ENCODE results near the gene DECR2.

The DECR2 gene

GRCh38 chr16:369866-370436 is 31.7 kb upstream of the DECR2 start:
- peak overlapping the region; percentile 5; the same call in 1 of the 2 replicates for H3K27ac ChIP-seq
- TF ChIP-seq CTCF (conservative IDR thresholded peaks at IDR 0.05): no peak
- TF ChIP-seq ZFX (IDR thresholded peaks at IDR 0.05): no peak

- H3K27ac ChIP-seq: peak within 1 kb of the TSS; percentile 21; the same call in 1 of the 2 replicates
- no peak for TF ChIP-seq CTCF (conservative IDR thresholded peaks at IDR 0.05)
- no peak for TF ChIP-seq ZFX (IDR thresholded peaks at IDR 0.05)
These were observed 31.2 kb upstream of the DECR2 start, which contains the start of gene MRPL28 for GRCh38 chr16:370443-370842. Gene MRPL28 (minus strand): TSS chr16:370538. CDS start chr16:370218, 320 bp downstream.

- TF ChIP-seq ZFX (IDR thresholded peaks at IDR 0.05) (no peak), CTCF (conservative IDR thresholded peaks at IDR 0.05) (no peak)
These were observed 30.6 kb upstream of the DECR2 start for GRCh38 chr16:370979-371514.

GRCh38 chr16:371515-372301 is 30.0 kb upstream of the DECR2 start:
- TF ChIP-seq CTCF (conservative IDR thresholded peaks at IDR 0.05) (no peak), ZFX (IDR thresholded peaks at IDR 0.05) (no peak)
- no peak overlapping the region; the same call in 1 of the 2 replicates for H3K27ac ChIP-seq

More at GRCh38 chr16:370979-371514, 30.6 kb upstream of the DECR2 start:
- H3K27ac ChIP-seq: peak overlapping the region; percentile 21; the same call in 1 of the 2 replicates

- no peak for TF ChIP-seq ZFX (IDR thresholded peaks at IDR 0.05)
- no peak for TF ChIP-seq CTCF (conservative IDR thresholded peaks at IDR 0.05)
- no peak overlapping the region for H3K27ac ChIP-seq
These were observed 29.2 kb upstream of the DECR2 start for GRCh38 chr16:372302-372983.

GRCh38 chr16:373020-373598 is 28.6 kb upstream of the DECR2 start:
- H3K27ac ChIP-seq: no peak overlapping the region
- TF ChIP-seq CTCF (conservative IDR thresholded peaks at IDR 0.05) (no peak), ZFX (IDR thresholded peaks at IDR 0.05) (no peak)

All from C4-2B (cell line).